ENCODE measurements around the gene IGFBP4. TPM values are rescaled to one million over a fixed set of nuclear protein-coding genes. Genes with fewer than 3 reads are reported as not detected.
A peak's percentile ranks its signal among the peaks of the same experiment; 100 is the strongest.

IGFBP4 gene
- total RNA-seq, 1 donor from 2014 or later = 76.2 TPM

GRCh38 chr17:40443988-40444899 is 994 bp downstream of the IGFBP4 start:
- Histone ChIP-seq H3K9me3 (ENCODE audit: control insufficient read depth in 3 of 3, low read length in 3 of 3) (no peaks in the 10 kb centered on the region), H3K4me3 (ENCODE audit: low read length in 3 of 3) (peak overlapping the region; percentile 75 to 84 (median 81)), H3K27ac (ENCODE audit: low read depth, low read length) (peak overlapping the region; percentile 80), H3K27me3 (ENCODE audit: control insufficient read depth in 3 of 3, insufficient read depth in 3 of 3, low read length in 3 of 3) (peaks cover 0 to 5% (median 5%) of the 10 kb centered on the region in 3 donors), H3K36me3 (ENCODE audit: control insufficient read depth in 3 of 3, insufficient read depth in 3 of 3, low read length in 3 of 3) (peaks cover 0 to 6% (median 2%) of the 10 kb centered on the region in 3 donors), H3K9ac (ENCODE audit: low read depth in 1 of 3, low read length in 3 of 3) (peak overlapping the region; percentile 79 to 83 (median 82)), H3K4me1 (ENCODE audit: control insufficient read depth in 3 of 3, insufficient read depth in 3 of 3, low read length in 3 of 3) (peaks cover 31 to 42% (median 40%) of the 10 kb centered on the region in 3 donors)

- Histone ChIP-seq H3K9ac (ENCODE audit: low read depth in 1 of 3, low read length in 3 of 3) (peak overlapping the region; percentile 45 to 79 (median 68)), H3K4me3 (ENCODE audit: low read length in 3 of 3) (peak overlapping the region; percentile 75 to 84 (median 81)), H3K4me1 (ENCODE audit: control insufficient read depth in 3 of 3, insufficient read depth in 3 of 3, low read length in 3 of 3) (peaks cover 40 to 48% (median 41%) of the 10 kb centered on the region in 3 donors), H3K27me3 (ENCODE audit: control insufficient read depth in 3 of 3, insufficient read depth in 3 of 3, low read length in 3 of 3) (peaks cover 0 to 5% (median 5%) of the 10 kb centered on the region in 3 donors), H3K27ac (ENCODE audit: low read depth, low read length) (peak overlapping the region; percentile 80), H3K36me3 (ENCODE audit: control insufficient read depth in 3 of 3, insufficient read depth in 3 of 3, low read length in 3 of 3) (peaks cover 0 to 6% (median 2%) of the 10 kb centered on the region in 3 donors), H3K9me3 (ENCODE audit: control insufficient read depth in 3 of 3, low read length in 3 of 3) (no peaks in the 10 kb centered on the region)
Measured at GRCh38 chr17:40445751-40446468, 2.7 kb downstream of the IGFBP4 start.

- Histone ChIP-seq H3K27ac (ENCODE audit: low read depth, low read length) (peak overlapping the region; percentile 71), H3K4me1 (ENCODE audit: control insufficient read depth in 3 of 3, insufficient read depth in 3 of 3, low read length in 3 of 3) (peaks cover 45 to 58% (median 50%) of the 10 kb centered on the region in 3 donors), H3K36me3 (ENCODE audit: control insufficient read depth in 3 of 3, insufficient read depth in 3 of 3, low read length in 3 of 3) (peaks cover 0 to 6% (median 2%) of the 10 kb centered on the region in 3 donors), H3K27me3 (ENCODE audit: control insufficient read depth in 3 of 3, insufficient read depth in 3 of 3, low read length in 3 of 3) (peaks cover 0 to 5% (median 5%) of the 10 kb centered on the region in 3 donors), H3K9ac (ENCODE audit: low read depth in 1 of 3, low read length in 3 of 3) (peak overlapping the region in 2 of 3 donors; percentile 44 to 54), H3K9me3 (ENCODE audit: control insufficient read depth in 3 of 3, low read length in 3 of 3) (no peaks in the 10 kb centered on the region), H3K4me3 (ENCODE audit: low read length in 3 of 3) (peak overlapping the region; percentile 54 to 61 (median 60))
Measured at GRCh38 chr17:40447148-40447644, 3.9 kb downstream of the IGFBP4 start.

GRCh38 chr17:40447806-40448205 is 4.6 kb downstream of the IGFBP4 start:
- peak overlapping the region; percentile 54 for H3K27ac ChIP-seq (ENCODE audit: low read depth, low read length)
- peaks cover 0 to 6% (median 2%) of the 10 kb centered on the region in 3 donors for H3K36me3 ChIP-seq (ENCODE audit: control insufficient read depth in 3 of 3, insufficient read depth in 3 of 3, low read length in 3 of 3)
- H3K9ac ChIP-seq (ENCODE audit: low read depth in 1 of 3, low read length in 3 of 3) = peak overlapping the region; percentile 3 to 19 (median 11)
- peaks cover 45 to 58% (median 55%) of the 10 kb centered on the region in 3 donors for H3K4me1 ChIP-seq (ENCODE audit: control insufficient read depth in 3 of 3, insufficient read depth in 3 of 3, low read length in 3 of 3)
- H3K27me3 ChIP-seq (ENCODE audit: control insufficient read depth in 3 of 3, insufficient read depth in 3 of 3, low read length in 3 of 3) = peaks cover 0 to 5% (median 5%) of the 10 kb centered on the region in 3 donors
- no peaks in the 10 kb centered on the region for H3K9me3 ChIP-seq (ENCODE audit: control insufficient read depth in 3 of 3, low read length in 3 of 3)
- peak overlapping the region in 2 of 3 donors; percentile 54 to 60 for H3K4me3 ChIP-seq (ENCODE audit: low read length in 3 of 3)

- peaks cover 46 to 60% (median 55%) of the 10 kb centered on the region in 3 donors for H3K4me1 ChIP-seq (ENCODE audit: control insufficient read depth in 3 of 3, insufficient read depth in 3 of 3, low read length in 3 of 3)
Measured at GRCh38 chr17:40448213-40448638, 5.0 kb downstream of the IGFBP4 start.

DNA sequence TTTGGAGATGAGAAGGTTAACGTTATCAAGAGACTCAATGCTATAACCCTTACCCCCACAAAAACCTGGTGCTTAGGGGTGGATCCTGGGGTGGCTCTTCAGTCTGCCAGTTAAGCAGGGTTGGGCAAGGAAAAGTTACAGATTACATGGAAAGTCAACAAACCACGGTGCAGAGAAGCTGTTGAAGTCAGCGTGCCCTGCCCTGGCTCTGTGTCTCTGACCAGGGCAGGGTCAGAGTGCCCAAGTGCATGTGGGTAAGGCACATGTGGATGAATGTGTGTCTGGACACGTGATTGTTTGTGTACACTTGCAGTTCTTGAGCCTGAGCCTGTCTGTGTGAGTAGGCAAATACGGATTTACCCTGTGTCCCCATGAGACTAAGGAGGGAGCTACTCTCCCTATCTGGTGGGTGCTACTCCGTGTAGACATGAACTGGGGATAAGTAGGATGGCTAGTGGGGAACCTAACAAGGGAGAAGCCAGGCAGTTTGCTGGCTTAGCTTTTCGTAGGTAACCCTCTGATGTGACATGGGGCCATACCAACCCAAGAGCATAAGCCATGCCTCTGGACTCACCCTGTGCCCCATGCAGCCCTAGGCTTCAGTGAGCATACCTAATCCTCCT is 5.5 kb downstream of the IGFBP4 start:
- Histone ChIP-seq H3K4me1 (ENCODE audit: control insufficient read depth in 3 of 3, insufficient read depth in 3 of 3, low read length in 3 of 3) (peaks cover 46 to 60% (median 58%) of the 10 kb centered on the region in 3 donors), H3K9me3 (ENCODE audit: control insufficient read depth in 3 of 3, low read length in 3 of 3) (no peaks in the 10 kb centered on the region), H3K27me3 (ENCODE audit: control insufficient read depth in 3 of 3, insufficient read depth in 3 of 3, low read length in 3 of 3) (peaks cover 0 to 4% (median 4%) of the 10 kb centered on the region in 3 donors), H3K27ac (ENCODE audit: low read depth, low read length) (peak overlapping the region; percentile 54), H3K4me3 (ENCODE audit: low read length in 3 of 3) (peak overlapping the region; percentile 2 to 60 (median 20)), H3K9ac (ENCODE audit: low read depth in 1 of 3, low read length in 3 of 3) (peak overlapping the region in 1 of 3 donors; percentile 11), H3K36me3 (ENCODE audit: control insufficient read depth in 3 of 3, insufficient read depth in 3 of 3, low read length in 3 of 3) (peaks cover 0 to 14% (median 4%) of the 10 kb centered on the region in 3 donors)

More at GRCh38 chr17:40448213-40448638, 5.0 kb downstream of the IGFBP4 start:
- peak overlapping the region in 2 of 3 donors; percentile 54 to 60 for H3K4me3 ChIP-seq (ENCODE audit: low read length in 3 of 3)
- peaks cover 0 to 8% (median 4%) of the 10 kb centered on the region in 3 donors for H3K36me3 ChIP-seq (ENCODE audit: control insufficient read depth in 3 of 3, insufficient read depth in 3 of 3, low read length in 3 of 3)
- H3K27ac ChIP-seq (ENCODE audit: low read depth, low read length) = peak overlapping the region; percentile 54
- peaks cover 0 to 5% (median 5%) of the 10 kb centered on the region in 3 donors for H3K27me3 ChIP-seq (ENCODE audit: control insufficient read depth in 3 of 3, insufficient read depth in 3 of 3, low read length in 3 of 3)
- H3K9ac ChIP-seq (ENCODE audit: low read depth in 1 of 3, low read length in 3 of 3) = peak overlapping the region; percentile 3 to 19 (median 11)
- no peaks in the 10 kb centered on the region for H3K9me3 ChIP-seq (ENCODE audit: control insufficient read depth in 3 of 3, low read length in 3 of 3)

GRCh38 chr17:40450175-40450574 is 6.9 kb downstream of the IGFBP4 start:
- Histone ChIP-seq H3K36me3 (ENCODE audit: control insufficient read depth in 3 of 3, insufficient read depth in 3 of 3, low read length in 3 of 3) (peaks cover 6 to 22% (median 9%) of the 10 kb centered on the region in 3 donors), H3K27me3 (ENCODE audit: control insufficient read depth in 3 of 3, insufficient read depth in 3 of 3, low read length in 3 of 3) (no peaks in the 10 kb centered on the region), H3K4me3 (ENCODE audit: low read length in 3 of 3) (no peak overlapping the region), H3K9ac (ENCODE audit: low read depth in 1 of 3, low read length in 3 of 3) (no peak overlapping the region), H3K27ac (ENCODE audit: low read depth, low read length) (no peak overlapping the region), H3K9me3 (ENCODE audit: control insufficient read depth in 3 of 3, low read length in 3 of 3) (no peaks in the 10 kb centered on the region), H3K4me1 (ENCODE audit: control insufficient read depth in 3 of 3, insufficient read depth in 3 of 3, low read length in 3 of 3) (peaks cover 42 to 65% (median 58%) of the 10 kb centered on the region in 3 donors)

- Histone ChIP-seq H3K36me3 (ENCODE audit: control insufficient read depth in 3 of 3, insufficient read depth in 3 of 3, low read length in 3 of 3) (peaks cover 6 to 22% (median 9%) of the 10 kb centered on the region in 3 donors), H3K27me3 (ENCODE audit: control insufficient read depth in 3 of 3, insufficient read depth in 3 of 3, low read length in 3 of 3) (peaks cover 0 to 1% (median 0%) of the 10 kb centered on the region in 3 donors), H3K9me3 (ENCODE audit: control insufficient read depth in 3 of 3, low read length in 3 of 3) (no peaks in the 10 kb centered on the region), H3K9ac (ENCODE audit: low read depth in 1 of 3, low read length in 3 of 3) (peak overlapping the region in 1 of 3 donors; percentile 27), H3K27ac (ENCODE audit: low read depth, low read length) (peak overlapping the region; percentile 54), H3K4me1 (ENCODE audit: control insufficient read depth in 3 of 3, insufficient read depth in 3 of 3, low read length in 3 of 3) (peaks cover 43 to 65% (median 61%) of the 10 kb centered on the region in 3 donors), H3K4me3 (ENCODE audit: low read length in 3 of 3) (no peak overlapping the region)
Measured at GRCh38 chr17:40451420-40451819, 8.2 kb downstream of the IGFBP4 start.

Measured in skeletal muscle tissue (tissue), 4 donors.